ENCODE results near the gene HOXB5.
A peak's percentile ranks its signal among the peaks of the same experiment; 100 is the strongest.

Gene HOXB5

DNA sequence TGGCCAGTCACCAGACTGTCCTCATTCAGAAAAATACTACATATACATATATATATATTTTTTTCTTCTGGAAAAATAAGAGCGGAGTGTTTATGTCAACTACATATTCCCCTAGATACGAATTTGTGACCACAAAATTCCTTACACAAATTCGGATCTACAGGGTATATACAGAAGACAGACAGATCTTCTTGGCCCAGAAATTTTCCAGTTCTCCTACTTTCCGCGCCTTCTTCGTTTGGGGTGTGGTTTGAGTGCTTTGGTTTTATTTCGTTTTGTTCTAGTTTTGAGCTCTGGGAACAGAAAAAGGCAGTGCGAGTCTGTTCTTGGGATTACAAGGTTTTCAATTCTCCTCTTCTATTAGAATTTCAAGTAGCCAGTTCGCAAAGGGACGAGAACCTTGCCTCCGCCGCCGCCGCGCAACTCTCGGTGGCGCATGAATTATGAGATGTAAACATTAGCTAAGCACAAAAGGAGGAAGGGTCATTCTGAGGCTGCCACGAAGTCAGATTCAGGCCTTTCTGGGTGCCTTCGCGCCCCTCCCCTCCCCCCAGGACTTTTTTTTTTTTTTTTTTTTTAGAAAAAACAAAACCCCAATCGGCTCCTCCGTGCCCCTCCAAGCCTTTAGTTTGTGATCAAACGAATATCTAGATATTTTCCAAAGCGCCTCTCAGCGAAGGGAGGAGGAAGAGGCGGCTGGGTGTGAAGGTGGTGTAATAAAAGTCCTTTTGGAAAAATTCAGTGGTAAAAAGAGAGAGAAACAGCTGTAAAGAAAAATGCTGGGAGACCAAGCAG is 13.6 kb downstream of the HOXB5 start:
- Histone ChIP-seq H3K27me3 (ENCODE audit: control insufficient read depth, low read length) (peaks cover 56% of the 10 kb centered on the region), H3K4me3 (ENCODE audit: low read length) (no peak overlapping the region), H3K27ac (ENCODE audit: low read depth, low read length) (no peak overlapping the region), H3K9me3 (ENCODE audit: control insufficient read depth, insufficient read depth, low read length) (no peaks in the 10 kb centered on the region), H3F3A (ENCODE audit: control insufficient read depth, insufficient read depth) (peaks cover 9% of the 10 kb centered on the region; the same call in 1 of the 2 replicates), H3K4me2 (ENCODE audit: low read length) (peak overlapping the region; percentile 12; the same call in 1 of the 2 replicates), H3K79me2 (ENCODE audit: control insufficient read depth, low read length) (peaks cover 12% of the 10 kb centered on the region), H4K20me1 (ENCODE audit: control insufficient read depth, insufficient read depth, low read depth, low read length) (0 out of 2 replicates have a peak, but pooled peaks cover 3% of the 10 kb centered on the region), H3K4me1 (ENCODE audit: control insufficient read depth, low read length) (peaks cover 29% of the 10 kb centered on the region), H3K36me3 (ENCODE audit: control insufficient read depth, low read length) (peaks cover 4% of the 10 kb centered on the region; the same call in 1 of the 2 replicates), H3K9me2 (replicated peaks; ENCODE audit: control insufficient read depth, low read length) (no peaks in the 10 kb centered on the region)
- TF ChIP-seq EZH2phosphoT487 (IDR thresholded peaks at IDR 0.05; ENCODE audit: borderline replicate concordance, low read length) = 0 out of 2 replicates have a peak, but pooled peaks have one; percentile 22
- TF ChIP-seq, protein P1, sequence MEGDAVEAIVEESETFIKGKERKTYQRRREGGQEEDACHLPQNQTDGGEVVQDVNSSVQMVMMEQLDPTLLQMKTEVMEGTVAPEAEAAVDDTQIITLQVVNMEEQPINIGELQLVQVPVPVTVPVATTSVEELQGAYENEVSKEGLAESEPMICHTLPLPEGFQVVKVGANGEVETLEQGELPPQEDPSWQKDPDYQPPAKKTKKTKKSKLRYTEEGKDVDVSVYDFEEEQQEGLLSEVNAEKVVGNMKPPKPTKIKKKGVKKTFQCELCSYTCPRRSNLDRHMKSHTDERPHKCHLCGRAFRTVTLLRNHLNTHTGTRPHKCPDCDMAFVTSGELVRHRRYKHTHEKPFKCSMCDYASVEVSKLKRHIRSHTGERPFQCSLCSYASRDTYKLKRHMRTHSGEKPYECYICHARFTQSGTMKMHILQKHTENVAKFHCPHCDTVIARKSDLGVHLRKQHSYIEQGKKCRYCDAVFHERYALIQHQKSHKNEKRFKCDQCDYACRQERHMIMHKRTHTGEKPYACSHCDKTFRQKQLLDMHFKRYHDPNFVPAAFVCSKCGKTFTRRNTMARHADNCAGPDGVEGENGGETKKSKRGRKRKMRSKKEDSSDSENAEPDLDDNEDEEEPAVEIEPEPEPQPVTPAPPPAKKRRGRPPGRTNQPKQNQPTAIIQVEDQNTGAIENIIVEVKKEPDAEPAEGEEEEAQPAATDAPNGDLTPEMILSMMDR (IDR thresholded peaks at IDR 0.05; ENCODE audit: low read depth, low read length, poor library complexity, severe bottlenecking) = no peak

DNA sequence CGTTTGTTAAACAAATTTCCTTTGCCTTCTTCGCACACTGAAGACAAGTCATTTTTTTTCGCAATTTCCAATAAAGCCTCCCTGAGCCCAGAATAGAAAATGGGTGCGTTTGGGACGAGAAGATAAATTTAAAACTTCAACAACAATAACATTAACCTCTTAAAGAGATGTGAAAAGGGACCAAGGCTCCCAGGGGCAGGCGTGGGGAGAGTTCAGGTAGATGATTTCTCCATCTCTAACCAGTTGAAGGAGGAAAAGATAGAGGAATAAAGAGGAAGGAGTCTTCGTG is 14.2 kb downstream of the HOXB5 start:
- no peaks in the 10 kb centered on the region for H3K9me3 ChIP-seq (ENCODE audit: control insufficient read depth, insufficient read depth, low read length)
- no peaks in the 10 kb centered on the region for H3K9me2 ChIP-seq (replicated peaks; ENCODE audit: control insufficient read depth, low read length)
- H3K4me2 ChIP-seq (ENCODE audit: low read length) = peak overlapping the region; percentile 70
- H3K79me2 ChIP-seq (ENCODE audit: control insufficient read depth, low read length) = peaks cover 12% of the 10 kb centered on the region
- H3K4me1 ChIP-seq (ENCODE audit: control insufficient read depth, low read length) = peaks cover 29% of the 10 kb centered on the region
- peaks cover 9% of the 10 kb centered on the region; the same call in 1 of the 2 replicates for H3F3A ChIP-seq (ENCODE audit: control insufficient read depth, insufficient read depth)
- 0 out of 2 replicates have a peak, but pooled peaks cover 3% of the 10 kb centered on the region for H4K20me1 ChIP-seq (ENCODE audit: control insufficient read depth, insufficient read depth, low read depth, low read length)
- peak overlapping the region; percentile 78 for H3K4me3 ChIP-seq (ENCODE audit: low read length)
- no peak for TF ChIP-seq EZH2phosphoT487 (IDR thresholded peaks at IDR 0.05; ENCODE audit: borderline replicate concordance, low read length)
- TF ChIP-seq, protein P1 (IDR thresholded peaks at IDR 0.05; ENCODE audit: low read depth, low read length, poor library complexity, severe bottlenecking) = no peak
- no peak overlapping the region for H3K27ac ChIP-seq (ENCODE audit: low read depth, low read length)
- peaks cover 4% of the 10 kb centered on the region; the same call in 1 of the 2 replicates for H3K36me3 ChIP-seq (ENCODE audit: control insufficient read depth, low read length)
- peaks cover 52% of the 10 kb centered on the region for H3K27me3 ChIP-seq (ENCODE audit: control insufficient read depth, low read length)

DNA sequence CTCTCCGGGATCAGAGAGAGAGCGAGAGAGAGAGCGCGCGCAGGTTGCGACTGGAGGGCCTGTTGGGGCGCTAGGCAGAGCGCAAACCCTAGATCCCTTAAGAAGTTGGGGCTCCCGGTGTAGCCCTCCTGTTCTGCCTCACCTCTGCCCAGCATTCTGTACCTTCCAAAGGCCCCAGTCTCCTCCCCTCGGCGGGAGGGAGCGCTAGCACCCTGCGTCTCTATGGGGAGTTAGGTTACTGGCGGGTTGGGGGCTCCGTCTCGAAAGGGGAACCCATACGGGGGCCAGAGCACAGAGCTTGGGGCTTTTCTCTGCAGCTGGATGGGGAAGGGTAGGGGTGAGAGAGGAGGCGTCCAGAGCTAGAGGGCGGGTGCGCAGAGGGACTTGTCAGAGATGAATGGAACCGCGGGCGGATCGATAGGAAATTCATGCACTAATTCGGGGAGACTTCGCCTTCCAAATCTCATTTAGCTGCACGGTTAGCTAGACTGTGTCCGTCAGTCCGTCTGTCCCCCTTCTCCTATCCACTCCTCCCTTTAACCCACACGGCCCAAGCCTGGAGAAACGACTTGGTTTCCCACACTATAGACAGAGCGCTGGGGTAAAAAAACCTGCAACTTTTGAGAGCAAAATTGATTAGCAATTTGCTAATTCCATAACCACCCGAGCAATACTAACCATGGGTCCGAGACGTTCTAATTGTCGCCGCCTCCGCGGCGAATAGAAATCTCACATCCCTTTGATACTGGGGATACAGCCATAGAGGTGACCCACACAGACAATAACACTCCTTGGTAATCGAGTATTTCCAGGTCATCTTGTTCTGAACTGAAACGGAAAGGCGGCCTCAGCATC is 14.7 kb downstream of the HOXB5 start:
- Histone ChIP-seq H3K27me3 (ENCODE audit: control insufficient read depth, low read length) (peaks cover 47% of the 10 kb centered on the region), H3K9me3 (ENCODE audit: control insufficient read depth, insufficient read depth, low read length) (no peaks in the 10 kb centered on the region), H3F3A (ENCODE audit: control insufficient read depth, insufficient read depth) (peaks cover 9% of the 10 kb centered on the region; the same call in 1 of the 2 replicates), H3K36me3 (ENCODE audit: control insufficient read depth, low read length) (peaks cover 4% of the 10 kb centered on the region; the same call in 1 of the 2 replicates), H3K4me3 (ENCODE audit: low read length) (peak overlapping the region; percentile 78), H3K9me2 (replicated peaks; ENCODE audit: control insufficient read depth, low read length) (no peaks in the 10 kb centered on the region), H3K4me1 (ENCODE audit: control insufficient read depth, low read length) (peaks cover 29% of the 10 kb centered on the region), H3K4me2 (ENCODE audit: low read length) (peak overlapping the region; percentile 70), H3K27ac (ENCODE audit: low read depth, low read length) (no peak overlapping the region), H4K20me1 (ENCODE audit: control insufficient read depth, insufficient read depth, low read depth, low read length) (0 out of 2 replicates have a peak, but pooled peaks cover 3% of the 10 kb centered on the region), H3K79me2 (ENCODE audit: control insufficient read depth, low read length) (peaks cover 12% of the 10 kb centered on the region)
- no peak for TF ChIP-seq EZH2phosphoT487 (IDR thresholded peaks at IDR 0.05; ENCODE audit: borderline replicate concordance, low read length)
- TF ChIP-seq, protein P1 (IDR thresholded peaks at IDR 0.05; ENCODE audit: low read depth, low read length, poor library complexity, severe bottlenecking) = peak; percentile 21
